SIG-M5 treated with dmso at 0.1 percent for 504 hours (cell line): ENCODE measurements around the gene RDH11.
"Not testable (repeated sequence)": the region's sequence is repeated elsewhere in the genome, so short reads cannot be mapped to it uniquely, and the experiment has no call there.

Experiments used
- DNase-seq: peaks from one replicate; lab custom pipeline; 2025; ENCODE audit not compliant: unreplicated experiment; lab: John Stamatoyannopoulos, UW

Gene RDH11

DNA sequence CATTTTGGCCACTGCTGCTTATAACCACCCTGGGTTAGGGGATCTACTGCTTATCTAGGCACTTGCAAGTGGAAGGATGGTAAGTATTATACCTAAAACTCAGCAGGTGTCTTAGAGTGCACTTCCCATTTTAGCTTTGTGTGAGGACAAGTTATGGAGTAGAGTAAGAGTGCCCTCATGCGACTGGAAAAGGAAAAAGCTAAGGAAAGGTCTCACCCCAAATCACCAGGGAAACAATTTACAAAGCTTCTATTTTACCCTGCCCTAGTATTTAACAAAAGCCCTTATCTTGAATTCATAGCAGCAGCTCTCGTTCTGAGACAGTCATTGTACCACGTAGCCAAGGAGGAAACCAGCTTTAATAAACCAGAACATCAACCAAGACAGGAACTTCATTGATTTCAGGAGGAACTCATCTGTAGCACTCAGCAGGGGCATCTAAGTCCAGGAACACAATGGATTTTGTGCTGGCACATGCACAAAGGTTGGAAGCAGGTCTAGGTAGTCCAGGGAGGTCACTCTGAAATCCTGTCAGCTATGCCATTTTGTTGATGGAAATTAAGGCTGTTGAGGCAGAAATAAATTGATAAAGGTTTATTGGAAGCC, 9.0 kb upstream of the RDH11 start:
- DNase-seq: peak; percentile 81

DNA sequence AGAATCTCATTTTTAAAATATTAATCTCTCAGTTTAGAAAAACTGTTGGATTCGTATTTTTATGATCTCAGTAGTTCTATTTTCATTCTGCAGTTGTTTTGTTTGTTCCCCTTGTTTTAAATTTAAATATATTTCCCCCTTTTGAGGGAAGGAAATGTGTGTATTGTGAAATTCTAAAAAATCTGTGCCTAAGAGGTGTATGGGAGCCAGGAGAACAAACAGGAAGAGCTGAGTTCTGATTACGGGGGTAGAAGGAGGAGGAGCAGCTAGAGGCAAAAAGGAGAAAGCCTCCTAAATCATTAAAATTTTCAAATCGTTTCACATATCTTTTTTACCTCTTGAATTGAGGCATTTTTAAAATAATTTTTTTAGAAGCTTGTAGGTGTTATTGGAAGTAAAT, 8.4 kb upstream of the RDH11 start:
- DNase-seq: no peak

DNA sequence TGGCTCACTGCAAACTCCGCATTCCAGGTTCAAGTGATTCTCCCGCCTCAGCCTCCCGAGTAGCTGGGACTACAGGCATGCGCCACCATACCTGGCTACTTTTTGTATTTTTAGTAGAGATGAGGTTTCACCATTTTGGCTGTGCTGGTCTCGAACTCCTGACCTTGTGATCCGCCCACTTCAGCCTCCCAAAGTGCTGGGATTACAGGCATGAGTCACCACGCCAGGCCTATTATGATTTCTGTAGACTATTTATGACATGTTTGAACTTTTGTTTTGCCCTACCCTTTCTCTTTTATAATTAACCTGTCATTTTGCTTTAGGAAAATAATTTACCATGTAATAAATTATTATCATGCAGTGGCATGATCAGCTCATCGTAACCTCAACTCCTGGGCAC, 5.9 kb upstream of the RDH11 start, which contains the start of gene RDH12:
TSS of gene RDH12 (plus strand) at position 395 of the 400 bp plus-strand sequence. CDS start 20,757 bp downstream, outside the sequence.
- DNase-seq: not testable (repeated sequence)

DNA sequence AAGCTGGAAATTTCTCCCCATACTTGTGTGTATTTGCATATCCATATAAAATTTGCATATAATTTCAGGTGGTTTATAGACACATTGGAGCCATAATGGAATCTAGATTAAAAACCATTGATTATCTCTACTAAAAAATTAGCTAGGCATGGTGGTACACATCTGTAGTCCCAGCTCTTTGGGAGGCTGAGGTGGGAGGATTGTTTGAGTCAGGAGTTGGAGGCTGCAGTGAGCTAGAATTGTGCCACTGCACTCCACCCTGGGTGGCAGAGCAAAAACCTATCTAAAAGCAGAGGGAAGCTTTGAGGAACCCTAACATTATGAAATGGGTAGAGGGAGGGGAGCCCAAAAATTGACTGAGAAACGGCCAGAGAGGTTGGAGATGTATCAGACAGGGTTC, 2.6 kb upstream of the RDH11 start:
- no peak for DNase-seq

DNA sequence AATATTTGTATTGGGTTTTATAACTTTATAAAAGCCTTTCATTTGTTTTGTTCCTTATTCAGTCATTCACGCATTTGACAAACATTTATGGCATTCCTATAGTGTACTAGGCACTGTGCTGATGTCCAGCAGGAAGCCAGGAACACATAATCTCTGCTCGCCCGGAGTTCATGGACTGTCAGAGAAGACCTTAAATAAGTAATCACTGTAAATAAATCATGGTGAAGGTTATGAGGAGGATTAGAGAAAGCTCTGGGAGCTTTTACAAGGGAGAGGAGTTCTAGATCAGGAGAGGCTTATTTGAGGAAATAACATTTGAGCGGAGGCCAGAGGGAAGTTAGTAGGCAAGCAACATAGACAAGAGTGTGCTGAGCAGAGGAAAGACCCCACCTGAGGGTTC, 1.4 kb upstream of the RDH11 start:
- DNase-seq: no peak

DNA sequence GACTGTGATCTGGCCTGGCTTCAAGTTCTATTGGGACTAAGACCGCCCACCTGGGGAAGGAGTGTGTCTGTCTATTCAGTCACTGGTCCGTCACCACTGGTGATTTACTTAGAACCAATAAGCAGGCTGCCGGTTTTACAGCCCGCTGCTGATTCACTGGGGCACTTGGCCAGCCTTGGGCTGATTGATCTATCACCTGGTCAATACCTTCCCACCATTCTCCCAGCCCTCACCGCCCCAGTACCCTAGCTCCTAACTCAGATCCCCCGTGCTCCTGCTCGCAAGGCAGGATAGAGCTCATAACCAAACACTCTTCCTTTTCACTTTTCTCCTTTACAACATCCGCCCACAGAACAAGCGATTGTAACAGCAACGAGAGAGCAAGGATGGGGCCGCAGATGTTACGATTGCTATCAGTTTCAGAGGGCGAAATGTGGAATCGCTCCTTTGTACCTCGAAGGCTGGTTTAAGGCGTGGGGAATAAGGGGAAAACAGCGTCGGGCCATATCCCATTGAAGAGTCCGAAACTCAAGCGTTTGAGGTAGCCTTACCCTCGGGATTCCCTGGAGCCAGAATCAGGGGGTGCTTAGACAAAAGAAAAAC, 672 bp downstream of the RDH11 start:
- peak; percentile 86 for DNase-seq

DNA sequence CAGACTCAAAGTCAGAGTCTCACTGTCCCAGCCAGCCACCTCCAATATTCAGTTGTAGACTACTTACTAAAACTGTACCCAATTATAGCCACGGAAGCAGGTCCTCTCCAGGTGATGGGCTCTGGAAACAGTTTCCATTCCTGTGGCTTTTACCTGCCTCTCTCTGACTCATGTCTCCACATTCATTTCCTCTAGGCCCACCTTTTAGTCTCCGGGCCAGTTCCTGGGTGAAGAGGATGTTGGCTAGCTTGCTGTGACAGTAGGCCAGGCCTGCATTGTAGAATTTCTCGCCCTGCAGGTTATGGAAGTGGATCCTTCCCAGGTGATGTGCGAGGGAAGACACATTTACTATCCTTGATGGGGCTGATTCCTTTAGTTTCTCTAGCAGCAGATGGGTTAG, 5.6 kb downstream of the RDH11 start:
- DNase-seq: no peak

DNA sequence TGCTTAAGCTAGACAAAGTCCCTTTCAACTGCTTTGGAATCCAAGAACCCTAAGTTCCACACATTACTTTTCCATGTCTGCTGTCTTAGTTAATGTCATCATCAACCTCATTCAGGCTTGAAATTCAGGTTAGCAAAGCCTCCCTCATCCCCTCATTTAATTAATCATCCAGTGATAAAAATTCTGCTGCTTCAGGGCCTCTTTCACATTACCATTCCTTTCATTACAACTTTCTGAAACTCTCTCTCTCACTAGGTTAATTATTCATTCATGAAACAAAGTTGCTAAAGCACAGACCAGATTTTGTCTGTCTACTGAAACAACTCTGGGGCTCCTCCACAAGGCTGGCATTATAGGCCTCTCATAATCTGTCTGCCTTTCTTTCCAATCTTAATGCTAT, 11.7 kb downstream of the RDH11 start:
- DNase-seq: no peak

DNA sequence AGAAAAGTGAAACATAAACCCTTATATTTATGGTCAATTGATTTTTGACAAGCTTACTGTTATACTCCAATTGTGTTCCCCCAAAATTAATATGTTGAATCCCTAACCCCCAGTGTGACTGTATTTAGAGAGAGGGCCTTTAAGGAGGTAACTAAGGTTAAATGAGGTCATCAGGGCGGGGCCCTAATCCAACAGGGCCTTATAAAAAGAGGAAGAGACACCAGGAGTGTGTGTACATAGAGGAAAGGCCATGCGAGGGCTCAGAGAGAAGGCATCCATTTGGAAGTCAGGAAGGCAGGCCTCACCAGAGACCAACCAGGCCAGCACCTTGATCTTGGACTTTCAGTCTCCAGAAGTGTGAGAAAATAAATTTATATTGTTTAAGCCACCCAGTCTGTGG, 14.6 kb downstream of the RDH11 start:
- peak; percentile 72 for DNase-seq

DNA sequence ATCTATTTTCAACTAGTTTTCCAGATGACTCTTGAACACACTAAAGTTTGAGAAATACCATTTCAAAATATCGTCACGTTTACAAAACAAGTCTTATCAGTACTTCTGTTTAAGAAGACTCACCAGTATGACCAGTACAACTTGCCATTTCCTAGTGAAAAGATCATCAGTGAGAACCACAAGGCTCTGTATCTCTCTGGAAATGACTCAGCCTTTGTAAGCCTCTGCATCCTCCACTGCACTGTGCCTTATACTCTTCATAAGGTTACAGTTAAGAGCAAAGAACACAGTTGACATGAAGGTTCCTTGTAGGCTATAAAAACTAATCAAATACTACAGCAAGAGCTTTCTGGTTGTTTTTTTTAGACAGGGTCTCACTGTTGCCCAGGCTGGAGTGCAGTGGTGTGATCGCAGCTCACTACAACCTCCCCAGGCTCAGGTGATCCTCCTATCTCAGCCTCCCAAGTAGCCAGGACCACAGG, 15.4 kb downstream of the RDH11 start:
- peak; percentile 32 for DNase-seq

DNA sequence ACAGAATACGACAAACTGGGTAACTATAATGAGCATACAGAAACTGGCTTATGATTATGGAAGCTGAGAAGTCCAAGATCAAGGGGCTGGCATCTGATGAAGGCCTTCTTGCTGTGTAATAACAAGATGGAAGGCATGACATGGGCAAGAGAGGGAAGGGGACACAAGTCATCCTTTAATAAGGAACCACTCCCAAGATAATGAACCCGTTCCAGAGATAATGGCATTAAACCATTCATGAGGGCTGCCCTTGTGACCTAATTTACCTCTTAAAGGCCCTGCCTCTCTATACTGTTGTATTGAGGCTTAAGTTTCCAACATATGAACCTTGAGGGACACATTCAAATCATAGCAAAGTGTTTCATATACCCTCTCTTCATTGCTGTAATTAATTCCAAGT, 16.6 kb downstream of the RDH11 start:
- DNase-seq: no peak

DNA sequence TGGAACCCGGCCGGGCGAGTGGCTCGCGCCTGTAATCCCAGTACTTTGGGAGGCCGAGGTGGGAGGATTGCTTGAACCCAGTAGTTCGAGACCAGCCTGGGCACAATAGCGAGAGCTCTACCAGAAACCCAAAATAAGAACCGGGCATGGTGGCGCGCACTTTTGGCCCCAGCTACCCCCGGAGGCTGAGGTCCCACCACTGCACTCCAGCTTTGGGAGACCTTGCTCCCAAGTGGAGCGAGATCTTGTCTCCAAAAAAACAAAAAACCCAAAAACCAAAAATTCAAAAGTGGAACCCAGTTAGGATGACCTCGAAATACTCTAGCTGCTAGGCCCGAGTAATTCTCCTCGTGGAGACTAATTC, 20.4 kb downstream of the RDH11 start:
- DNase-seq: no peak

DNA sequence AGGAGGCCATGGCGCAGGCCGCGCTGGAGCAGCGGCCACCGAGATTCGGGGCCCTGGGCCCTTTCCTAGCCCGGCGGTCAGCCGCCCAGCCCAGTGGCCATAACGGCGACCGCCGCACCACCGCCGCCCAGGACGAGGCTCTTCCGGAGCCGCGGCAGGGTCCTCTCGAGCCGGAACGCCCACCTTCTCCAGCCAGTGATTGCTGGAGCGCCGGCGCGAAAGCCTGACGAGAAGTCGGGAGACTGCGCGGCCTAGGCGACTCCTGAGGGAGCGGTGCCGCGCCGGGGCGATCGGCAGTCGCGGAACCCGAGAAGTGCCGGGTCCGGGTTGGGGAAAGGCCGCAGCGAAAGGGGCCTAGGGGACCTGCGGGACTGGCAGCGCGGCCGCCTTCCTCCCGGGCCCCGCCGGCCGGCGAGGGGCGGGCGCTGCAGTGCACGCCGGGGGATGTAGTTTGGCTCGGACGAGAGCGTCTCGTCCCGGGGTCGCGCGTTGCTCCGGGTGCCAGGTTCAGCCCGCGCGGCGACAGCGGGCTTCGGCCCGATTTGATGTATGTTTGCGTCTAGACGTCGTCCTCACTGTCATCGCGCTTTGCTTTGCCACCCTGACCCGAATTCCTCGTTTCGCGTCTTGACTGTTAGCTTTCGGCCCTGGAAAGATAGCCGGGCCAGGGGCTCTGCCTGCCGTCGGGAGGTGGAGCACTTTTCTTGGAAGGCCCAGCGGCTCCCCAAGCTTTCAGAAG, 20.9 kb downstream of the RDH11 start, which contains the start of gene VTI1B:
TSS of gene VTI1B (minus strand) at position 153 of the 739 bp plus-strand sequence. CDS start at position 10, 143 bp downstream.
- DNase-seq: peak; percentile 65

DNA sequence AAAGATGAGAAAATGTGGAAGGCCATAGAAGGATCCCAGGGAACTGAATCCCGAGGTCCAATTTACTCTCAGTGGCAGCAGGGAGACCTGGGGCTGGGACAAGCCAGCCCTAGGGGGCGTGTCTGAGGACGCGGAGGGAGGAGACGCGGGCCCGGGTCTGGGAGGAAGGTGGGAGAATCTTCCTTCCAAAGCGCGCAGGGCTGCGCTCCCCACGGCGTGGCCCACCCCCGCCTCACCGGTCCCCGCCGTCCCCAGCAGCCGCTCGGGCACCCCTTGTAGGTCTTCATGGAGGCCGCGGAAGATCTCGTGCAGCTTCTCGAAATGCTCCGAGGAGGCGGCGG, 21.5 kb downstream of the RDH11 start:
- DNase-seq: peak; percentile 43

DNA sequence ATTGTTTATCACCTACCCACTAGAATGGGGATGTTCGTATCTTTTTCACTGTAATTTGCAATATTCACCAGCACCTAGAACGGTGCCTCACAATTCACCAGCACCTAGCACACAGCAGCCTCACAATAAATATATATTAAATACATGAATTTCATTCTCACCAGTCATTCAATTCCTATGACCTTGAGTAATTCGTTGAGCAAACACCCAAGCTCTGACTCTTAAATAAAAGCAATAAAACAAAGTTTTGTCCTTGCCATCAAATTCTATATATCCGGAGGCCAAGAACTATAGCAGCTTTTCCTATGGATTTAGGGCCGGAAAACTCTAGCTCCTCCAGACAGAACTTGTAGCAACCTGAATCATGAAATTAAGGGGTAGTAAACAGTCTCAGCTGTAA, 22.1 kb downstream of the RDH11 start:
- DNase-seq: no peak

DNA sequence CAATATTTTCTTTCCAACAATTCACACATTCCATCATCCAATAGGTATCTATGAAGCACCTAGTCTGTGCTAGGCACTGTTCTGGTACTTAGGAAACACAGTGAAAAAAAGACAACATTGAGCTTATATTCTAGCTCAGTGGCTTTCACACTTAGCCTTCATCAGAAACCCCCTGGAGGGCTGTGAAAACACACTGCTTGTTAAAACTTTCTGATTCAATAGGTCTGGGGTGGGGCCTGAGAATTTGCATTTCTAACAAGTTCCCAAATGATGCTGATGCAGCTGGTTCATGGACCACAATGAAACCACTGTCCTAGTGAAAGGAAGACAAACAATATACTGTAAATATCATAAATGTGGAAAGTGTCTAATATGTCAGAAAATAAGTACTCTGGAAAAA, 27.0 kb downstream of the RDH11 start:
- DNase-seq: no peak

DNA sequence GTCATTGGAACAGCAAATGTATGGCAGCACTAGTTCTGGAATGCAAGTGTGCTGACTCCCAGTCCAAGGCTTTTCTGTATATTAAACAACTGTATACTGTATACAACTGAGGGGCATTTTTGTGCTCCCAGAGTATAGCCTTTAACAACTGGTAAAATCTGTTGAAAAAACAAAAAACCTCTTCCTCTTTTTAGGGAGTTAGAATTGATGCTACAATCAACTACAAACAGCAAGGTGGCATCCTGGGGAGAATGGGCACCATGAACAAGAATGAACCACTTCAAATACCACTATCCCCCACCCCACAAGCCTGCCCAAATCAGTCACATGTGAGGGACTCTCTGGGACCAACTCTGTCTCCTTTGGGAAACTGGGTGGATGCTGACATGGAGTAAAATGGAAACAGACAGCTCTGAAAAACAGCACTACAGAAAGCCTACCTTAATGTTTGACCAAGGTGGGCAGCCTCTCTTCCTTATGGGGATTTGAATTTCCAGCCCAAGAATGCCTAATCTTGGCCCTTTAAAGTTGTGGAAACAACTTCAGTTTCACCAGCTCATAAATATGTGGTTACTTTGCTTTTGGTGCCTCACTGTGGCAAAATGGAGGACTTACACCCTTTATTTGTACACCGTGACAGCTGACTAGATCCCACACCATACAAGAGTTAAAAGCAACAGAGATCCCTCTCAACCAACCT, 28.7 kb downstream of the RDH11 start:
- peak; percentile 61 for DNase-seq

DNA sequence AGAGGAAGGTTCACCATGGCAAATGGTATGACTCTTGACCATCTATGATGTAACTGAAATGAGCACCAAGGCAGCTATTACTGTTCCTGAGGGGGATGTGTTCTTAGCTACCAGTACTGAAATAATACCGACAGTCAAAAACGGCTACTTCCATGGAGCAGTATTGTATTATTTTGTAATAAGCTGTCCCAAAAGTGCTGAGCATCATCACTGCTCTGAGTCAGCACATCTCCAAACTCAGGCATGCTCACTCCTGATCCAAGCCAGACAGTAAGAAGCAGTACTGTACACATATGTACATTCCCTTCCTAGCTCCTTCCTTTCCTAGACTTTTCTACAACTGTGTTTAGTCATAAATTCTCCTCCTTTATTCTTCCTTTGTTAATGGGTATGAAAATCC, 29.7 kb downstream of the RDH11 start:
- DNase-seq: no peak

DNA sequence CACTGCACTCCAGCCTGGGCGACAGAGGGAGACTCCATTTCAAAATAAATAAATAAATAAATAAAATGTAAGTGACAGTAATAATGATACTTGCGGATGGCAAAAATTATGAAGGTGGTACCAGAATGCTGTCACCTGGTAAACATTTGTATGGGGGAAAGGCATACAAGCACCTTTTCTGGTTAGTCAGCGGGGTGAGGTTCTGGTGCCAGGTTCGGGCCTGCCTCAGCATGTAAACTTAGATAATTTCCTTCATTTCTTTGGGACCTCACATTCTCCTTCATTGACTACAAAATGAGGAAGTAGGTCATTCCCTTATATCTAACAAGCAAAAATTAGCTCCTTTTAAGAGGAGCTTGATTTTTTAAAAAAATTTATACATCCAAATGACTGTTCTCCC, 31.9 kb downstream of the RDH11 start:
- no peak for DNase-seq

DNA sequence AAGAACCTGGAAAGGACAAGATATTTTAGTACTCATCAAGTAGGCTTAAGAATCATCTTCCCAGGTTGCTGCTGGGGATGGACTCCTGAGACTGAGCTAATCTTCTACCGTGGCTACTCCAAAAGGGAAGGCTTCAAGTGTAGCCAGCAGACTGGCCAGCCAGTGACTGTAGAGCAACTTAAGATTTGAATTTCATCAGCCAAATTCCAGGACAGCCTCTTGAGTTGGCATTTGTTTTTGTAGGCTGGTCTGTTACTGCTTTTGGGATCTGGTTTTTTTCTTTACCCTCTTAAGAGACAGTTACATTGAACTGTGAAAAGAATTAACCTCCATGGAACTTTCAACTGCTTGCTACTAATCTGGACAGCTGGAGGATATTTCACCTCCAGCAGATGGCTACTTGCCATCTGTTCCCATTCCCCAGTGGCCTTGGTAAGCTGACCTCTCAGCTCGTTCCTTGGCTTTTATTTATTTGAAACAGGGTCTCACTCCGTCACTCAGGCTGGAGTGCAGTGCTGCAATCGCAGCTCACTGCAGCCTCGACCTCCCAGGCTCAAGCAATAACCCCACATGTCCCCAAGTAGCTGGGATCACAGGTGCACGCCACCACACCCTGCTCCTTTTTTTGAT, 41.8 kb downstream of the RDH11 start:
- no peak for DNase-seq

DNA sequence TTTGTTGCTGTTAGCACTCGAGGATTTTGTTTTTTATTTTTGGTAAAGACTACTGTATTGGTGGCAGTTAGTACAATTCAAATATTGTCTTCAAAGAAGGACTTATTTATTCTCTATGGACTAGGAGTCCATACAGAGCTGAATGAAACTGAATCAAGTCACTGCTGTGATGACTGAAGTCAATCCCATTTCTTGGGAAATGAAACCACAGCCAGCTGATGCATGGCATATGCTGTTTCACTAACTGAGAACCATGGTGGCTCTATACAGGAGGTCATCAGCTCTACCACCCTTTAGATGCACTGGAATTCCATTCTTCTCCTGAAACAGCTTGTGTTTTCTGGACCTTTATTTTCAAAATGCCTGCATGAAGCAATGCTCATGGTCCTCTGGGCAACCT, 43.4 kb downstream of the RDH11 start:
- DNase-seq: no peak
